ENCODE data around the gene BRMS1L. TPM values are rescaled to one million over a fixed set of nuclear protein-coding genes. Genes with fewer than 3 reads are reported as not detected.

Gene BRMS1L
- total and polyA plus RNA-seq, 9 of the 15 experiments (the other 6 are each of a cell fraction or from before 2014, with no cell fraction given) = 1.2 to 4.7 (median 3.3) TPM

GRCh38 chr14:35821564-35822411 lies 4.3 kb upstream of the BRMS1L start (continued):
- TF ChIP-seq, protein P1, sequence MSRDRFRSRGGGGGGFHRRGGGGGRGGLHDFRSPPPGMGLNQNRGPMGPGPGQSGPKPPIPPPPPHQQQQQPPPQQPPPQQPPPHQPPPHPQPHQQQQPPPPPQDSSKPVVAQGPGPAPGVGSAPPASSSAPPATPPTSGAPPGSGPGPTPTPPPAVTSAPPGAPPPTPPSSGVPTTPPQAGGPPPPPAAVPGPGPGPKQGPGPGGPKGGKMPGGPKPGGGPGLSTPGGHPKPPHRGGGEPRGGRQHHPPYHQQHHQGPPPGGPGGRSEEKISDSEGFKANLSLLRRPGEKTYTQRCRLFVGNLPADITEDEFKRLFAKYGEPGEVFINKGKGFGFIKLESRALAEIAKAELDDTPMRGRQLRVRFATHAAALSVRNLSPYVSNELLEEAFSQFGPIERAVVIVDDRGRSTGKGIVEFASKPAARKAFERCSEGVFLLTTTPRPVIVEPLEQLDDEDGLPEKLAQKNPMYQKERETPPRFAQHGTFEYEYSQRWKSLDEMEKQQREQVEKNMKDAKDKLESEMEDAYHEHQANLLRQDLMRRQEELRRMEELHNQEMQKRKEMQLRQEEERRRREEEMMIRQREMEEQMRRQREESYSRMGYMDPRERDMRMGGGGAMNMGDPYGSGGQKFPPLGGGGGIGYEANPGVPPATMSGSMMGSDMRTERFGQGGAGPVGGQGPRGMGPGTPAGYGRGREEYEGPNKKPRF (IDR thresholded peaks at IDR 0.05; ENCODE audit: low read depth, low read length) = no peak
- TF ChIP-seq CEBPZ (IDR thresholded peaks at IDR 0.05; ENCODE audit: borderline replicate concordance, low read depth, low read length) (no peak), BCL6 (CRISPR knock-in tag; IDR thresholded peaks at IDR 0.05) (no peak), ZNF586 (CRISPR knock-in tag; conservative IDR thresholded peaks at IDR 0.05) (no peak), AFF1 (IDR thresholded peaks at IDR 0.05; ENCODE audit: low read depth in 1 of 2, partially characterized antibody in 2 of 2) (no peak), HDAC2 (IDR thresholded peaks at IDR 0.05) (no peak), SOX6 (IDR thresholded peaks at IDR 0.05) (no peak), ZFP36 (IDR thresholded peaks at IDR 0.05; ENCODE audit: low read depth, low read length, partially characterized antibody) (peak; percentile 18), KAT7 (CRISPR knock-in tag; IDR thresholded peaks at IDR 0.05; ENCODE audit: borderline replicate concordance) (no peak), KDM1A (IDR thresholded peaks at IDR 0.05) (0 out of 4 replicates have a peak, but pooled peaks of 1 of the 2 experiments have one; percentile 27), FOXA1 (IDR thresholded peaks at IDR 0.05; ENCODE audit: borderline replicate concordance) (no peak), CEBPG (CRISPR knock-in tag; IDR thresholded peaks at IDR 0.05) (no peak), CEBPG (tag; conservative IDR thresholded peaks at IDR 0.05 in 1 of 2, IDR thresholded peaks at IDR 0.05 in 1 of 2) (0 out of 4 replicates have a peak, but pooled peaks of 1 of the 2 experiments have one; percentile 18), ELF1 (tag; IDR thresholded peaks at IDR 0.05) (no peak)
- TF ChIP-seq, protein P2, sequence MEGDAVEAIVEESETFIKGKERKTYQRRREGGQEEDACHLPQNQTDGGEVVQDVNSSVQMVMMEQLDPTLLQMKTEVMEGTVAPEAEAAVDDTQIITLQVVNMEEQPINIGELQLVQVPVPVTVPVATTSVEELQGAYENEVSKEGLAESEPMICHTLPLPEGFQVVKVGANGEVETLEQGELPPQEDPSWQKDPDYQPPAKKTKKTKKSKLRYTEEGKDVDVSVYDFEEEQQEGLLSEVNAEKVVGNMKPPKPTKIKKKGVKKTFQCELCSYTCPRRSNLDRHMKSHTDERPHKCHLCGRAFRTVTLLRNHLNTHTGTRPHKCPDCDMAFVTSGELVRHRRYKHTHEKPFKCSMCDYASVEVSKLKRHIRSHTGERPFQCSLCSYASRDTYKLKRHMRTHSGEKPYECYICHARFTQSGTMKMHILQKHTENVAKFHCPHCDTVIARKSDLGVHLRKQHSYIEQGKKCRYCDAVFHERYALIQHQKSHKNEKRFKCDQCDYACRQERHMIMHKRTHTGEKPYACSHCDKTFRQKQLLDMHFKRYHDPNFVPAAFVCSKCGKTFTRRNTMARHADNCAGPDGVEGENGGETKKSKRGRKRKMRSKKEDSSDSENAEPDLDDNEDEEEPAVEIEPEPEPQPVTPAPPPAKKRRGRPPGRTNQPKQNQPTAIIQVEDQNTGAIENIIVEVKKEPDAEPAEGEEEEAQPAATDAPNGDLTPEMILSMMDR (IDR thresholded peaks at IDR 0.05 in 2 of 3, conservative IDR thresholded peaks at IDR 0.05 in 1 of 3; ENCODE audit: insufficient read depth in 2 of 3, low read depth in 1 of 3, low read length in 3 of 3) = peak; percentile 61 to 80 (median 70)

All from K562 (cell line).